ENCODE data around the gene ARHGAP15. TPM values are rescaled to one million over a fixed set of nuclear protein-coding genes. Genes with fewer than 3 reads are reported as not detected.

ARHGAP15 gene
- total RNA-seq, 2 donors from 2014 or later, result 0.86 TPM; not detected in 1

- Histone ChIP-seq H3K4me1 (ENCODE audit: control insufficient read depth, insufficient read depth, low read length) (no peaks in the 10 kb centered on the region), H3K9me3 (ENCODE audit: control insufficient read depth, low read length) (no peaks in the 10 kb centered on the region), H3K27me3 (ENCODE audit: control insufficient read depth, insufficient read depth, low read length, poor library complexity, severe bottlenecking) (no peaks in the 10 kb centered on the region), H3K4me3 (ENCODE audit: low read length) (no peak overlapping the region), H3K27ac (ENCODE audit: low read depth, low read length) (no peak overlapping the region), H3K9ac (ENCODE audit: extremely low read depth, low read length, poor library complexity, severe bottlenecking) (no peak overlapping the region), H3K36me3 (ENCODE audit: control insufficient read depth, insufficient read depth, low read length) (no peaks in the 10 kb centered on the region)
- peaks cover 4% of the 10 kb centered on the region for H3K4me1 Mint-ChIP-seq
- DNase-seq, result no peak
- no peaks in the 10 kb centered on the region for H3K9me3 Mint-ChIP-seq
- no peaks in the 10 kb centered on the region for H3K27me3 Mint-ChIP-seq (ENCODE audit: insufficient read depth)
- no peak overlapping the region for H3K27ac Mint-ChIP-seq
- no CpG with 5 or more reads among the region's 2 CpGs for WGBS, 2 experiments (ENCODE audit: insufficient coverage in 1 of 2, insufficient read length in 1 of 2)
- no peaks in the 10 kb centered on the region for H3K36me3 Mint-ChIP-seq (ENCODE audit: low read depth)
- TF ChIP-seq CTCF (conservative IDR thresholded peaks at IDR 0.05), result no peak
- no peak overlapping the region for H3K4me3 Mint-ChIP-seq
Observed at GRCh38 chr2:143133783-143134182, 4.6 kb downstream of the ARHGAP15 start.

DNA sequence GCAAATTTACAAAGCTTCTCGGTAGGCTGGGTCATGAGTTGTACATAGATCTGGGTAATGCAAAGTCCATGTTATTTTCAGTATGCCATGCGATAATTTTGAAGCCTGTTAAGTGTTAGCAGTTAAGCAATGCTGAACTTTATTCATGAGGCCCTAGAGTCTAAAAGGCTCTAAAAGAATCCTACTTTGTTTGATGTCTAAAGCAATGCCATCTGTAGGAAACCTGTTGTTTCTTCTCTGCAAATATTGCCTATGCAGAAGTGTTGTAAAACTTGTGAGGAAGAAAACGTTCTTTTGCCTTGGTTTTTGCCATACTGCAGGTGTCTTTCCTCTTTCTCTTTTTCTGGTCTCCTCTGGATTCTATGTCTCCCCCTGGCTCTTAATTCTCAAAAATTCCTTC, 9.1 kb downstream of the ARHGAP15 start:
- no peak for TF ChIP-seq CTCF (conservative IDR thresholded peaks at IDR 0.05)
- no peak for DNase-seq
- H3K36me3 ChIP-seq (ENCODE audit: control insufficient read depth, insufficient read depth, low read length), result no peaks in the 10 kb centered on the region
- no peak overlapping the region for H3K27ac ChIP-seq (ENCODE audit: low read depth, low read length)
- Mint-ChIP-seq H3K9me3 (no peaks in the 10 kb centered on the region), H3K4me1 (no peaks in the 10 kb centered on the region), H3K27ac (no peak overlapping the region), H3K36me3 (ENCODE audit: low read depth) (no peaks in the 10 kb centered on the region), H3K27me3 (ENCODE audit: insufficient read depth) (no peaks in the 10 kb centered on the region), H3K4me3 (no peak overlapping the region)
- WGBS, 2 experiments (ENCODE audit: insufficient coverage in 1 of 2, insufficient read length in 1 of 2), result 88 to 100% methylated on average over 2 to 3 of the region's 3 CpGs
- no peaks in the 10 kb centered on the region for H3K9me3 ChIP-seq (ENCODE audit: control insufficient read depth, low read length)
- H3K27me3 ChIP-seq (ENCODE audit: control insufficient read depth, insufficient read depth, low read length, poor library complexity, severe bottlenecking), result no peaks in the 10 kb centered on the region
- H3K4me1 ChIP-seq (ENCODE audit: control insufficient read depth, insufficient read depth, low read length), result no peaks in the 10 kb centered on the region
- no peak overlapping the region for H3K4me3 ChIP-seq (ENCODE audit: low read length)
- no peak overlapping the region for H3K9ac ChIP-seq (ENCODE audit: extremely low read depth, low read length, poor library complexity, severe bottlenecking)

- Histone ChIP-seq H3K9ac (ENCODE audit: extremely low read depth, low read length, poor library complexity, severe bottlenecking) (no peak overlapping the region), H3K27ac (ENCODE audit: low read depth, low read length) (no peak overlapping the region), H3K36me3 (ENCODE audit: control insufficient read depth, insufficient read depth, low read length) (no peaks in the 10 kb centered on the region), H3K27me3 (ENCODE audit: control insufficient read depth, insufficient read depth, low read length, poor library complexity, severe bottlenecking) (no peaks in the 10 kb centered on the region), H3K9me3 (ENCODE audit: control insufficient read depth, low read length) (no peaks in the 10 kb centered on the region), H3K4me1 (ENCODE audit: control insufficient read depth, insufficient read depth, low read length) (no peaks in the 10 kb centered on the region), H3K4me3 (ENCODE audit: low read length) (no peak overlapping the region)
- no peaks in the 10 kb centered on the region for H3K36me3 Mint-ChIP-seq (ENCODE audit: low read depth)
- no peak for DNase-seq
- 100% methylated on average over 2 of the region's 2 CpGs for WGBS, 2 experiments (ENCODE audit: insufficient coverage in 1 of 2, insufficient read length in 1 of 2)
- no peaks in the 10 kb centered on the region for H3K27me3 Mint-ChIP-seq (ENCODE audit: insufficient read depth)
- H3K4me3 Mint-ChIP-seq, result no peak overlapping the region
- no peaks in the 10 kb centered on the region for H3K4me1 Mint-ChIP-seq
- no peak overlapping the region for H3K27ac Mint-ChIP-seq
- H3K9me3 Mint-ChIP-seq, result no peaks in the 10 kb centered on the region
- TF ChIP-seq CTCF (conservative IDR thresholded peaks at IDR 0.05), result no peak
Observed at GRCh38 chr2:143139835-143140393, 10.7 kb downstream of the ARHGAP15 start.
